GM08714 (cell line): ENCODE data around the gene MAP2K2.

Source experiments
- H3K4me3 ChIP-seq: fragments of 200-500 bp; sonication (Bioruptor generic); 2 replicates; pipeline ENCODE4 v1.5.1; 2014; ENCODE audit warnings: mild to moderate bottlenecking, low read length, inconsistent platforms
- ZNF274 ChIP-seq: IDR thresholded peaks from 2 replicates; pipeline ENCODE4 v1.6.1; 2012; ENCODE audit warnings: mild to moderate bottlenecking, low read depth, low read length

The MAP2K2 gene

DNA sequence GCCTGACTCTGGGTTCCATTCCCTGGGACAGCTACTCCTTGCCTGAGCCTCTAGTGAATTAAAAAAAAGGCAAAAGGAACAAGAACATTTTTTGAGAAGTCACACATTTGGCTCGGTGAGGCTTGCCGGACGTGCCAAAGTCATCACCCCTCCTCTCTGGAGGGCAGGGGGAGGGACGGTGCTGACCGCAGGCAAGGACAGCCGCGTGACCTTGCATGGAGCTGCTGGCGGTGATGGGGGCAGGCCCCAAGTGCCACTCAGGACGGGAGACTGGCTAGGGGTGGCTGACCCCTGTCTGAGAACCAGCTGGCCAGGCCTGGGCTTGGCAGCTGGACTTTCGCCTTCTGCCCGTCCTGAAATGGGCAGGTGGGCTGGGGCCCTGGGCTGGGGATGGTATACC, 26.4 kb downstream of the MAP2K2 start:
- H3K4me3 ChIP-seq, result no peak overlapping the region
- TF ChIP-seq ZNF274, result no peak

DNA sequence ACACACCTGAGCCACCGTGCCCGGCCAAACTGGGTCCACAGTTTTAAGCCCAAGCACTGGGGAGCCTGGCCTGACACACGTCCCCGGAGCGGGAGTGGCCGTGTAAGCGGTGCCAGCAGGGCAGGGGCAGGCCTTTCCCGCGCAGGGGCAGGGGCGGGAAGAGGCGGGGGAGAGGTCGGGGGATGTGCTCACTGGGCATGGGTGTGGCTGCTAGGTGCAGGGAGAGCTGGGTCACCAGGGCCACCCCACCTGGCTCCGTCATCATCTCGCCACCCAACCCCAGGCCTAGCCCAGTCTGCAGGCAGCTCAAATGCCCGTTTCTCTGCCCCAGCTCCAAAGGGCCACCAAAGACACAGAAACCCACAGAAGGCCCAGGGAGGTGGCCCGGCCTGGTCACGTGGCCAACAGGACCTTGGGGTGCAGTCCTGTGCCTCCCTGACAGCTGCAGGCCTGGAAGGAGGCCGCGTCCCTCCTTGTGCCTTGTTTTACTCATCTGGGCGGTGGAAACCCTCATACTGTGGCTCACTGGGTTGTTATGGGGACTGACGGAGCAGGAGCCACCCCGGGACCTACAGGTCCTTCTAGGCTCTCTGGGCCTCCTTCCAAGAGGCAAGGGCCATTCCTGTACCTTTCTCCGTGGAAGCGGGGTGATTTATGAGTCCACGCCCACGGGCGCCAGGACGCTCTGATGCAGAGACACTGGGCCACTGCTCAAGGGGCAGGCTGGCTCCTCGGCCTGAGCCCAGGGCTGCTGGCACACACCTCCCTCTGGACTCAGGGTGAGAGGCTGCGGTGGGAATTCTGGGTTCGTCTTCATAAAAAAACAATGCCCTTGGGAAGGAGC, 27.7 kb downstream of the MAP2K2 start:
- H3K4me3 ChIP-seq, result no peak overlapping the region
- TF ChIP-seq ZNF274, result no peak

- no peak for TF ChIP-seq ZNF274
- H3K4me3 ChIP-seq, result no peak overlapping the region
Observed at GRCh38 chr19:4095488-4095844, 28.5 kb downstream of the MAP2K2 start.

GRCh38 chr19:4094761-4095487, 29.0 kb downstream of the MAP2K2 start:
- no peak for TF ChIP-seq ZNF274

GRCh38 chr19:4094291-4094690, 29.6 kb downstream of the MAP2K2 start:
- no peak for TF ChIP-seq ZNF274
- no peak overlapping the region for H3K4me3 ChIP-seq

More at GRCh38 chr19:4094761-4095487, 29.0 kb downstream of the MAP2K2 start:
- H3K4me3 ChIP-seq, result no peak overlapping the region

DNA sequence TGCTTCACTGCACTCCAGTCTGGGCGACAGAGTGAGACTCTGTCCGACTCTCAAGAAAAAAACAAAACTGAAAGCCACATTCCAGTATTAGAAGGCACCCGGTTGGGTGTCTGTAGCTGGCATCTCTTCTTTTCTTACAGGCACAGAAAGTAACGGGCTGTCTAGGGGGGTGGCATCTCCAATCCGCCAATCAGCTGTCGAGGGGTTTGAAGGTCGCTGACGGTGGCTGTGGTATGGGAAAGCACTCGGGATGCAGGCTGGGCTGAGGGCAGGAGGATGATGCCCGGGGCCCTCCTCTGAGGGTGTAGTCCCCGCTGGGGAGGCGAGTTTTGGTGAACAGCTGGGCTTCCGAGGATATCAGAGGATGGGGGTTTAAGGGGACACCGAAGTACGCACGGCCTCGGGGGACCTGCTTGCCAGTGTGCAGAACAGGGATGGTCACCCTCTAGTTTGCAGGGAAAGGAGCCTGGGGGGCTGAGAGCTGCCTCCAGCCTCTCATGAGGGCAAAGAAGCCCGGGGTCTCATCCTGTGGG, 30.2 kb downstream of the MAP2K2 start:
- TF ChIP-seq ZNF274, result no peak
- no peak overlapping the region for H3K4me3 ChIP-seq

GRCh38 chr19:4090356-4091220, 33.3 kb downstream of the MAP2K2 start:
- H3K4me3 ChIP-seq, result no peak overlapping the region

DNA sequence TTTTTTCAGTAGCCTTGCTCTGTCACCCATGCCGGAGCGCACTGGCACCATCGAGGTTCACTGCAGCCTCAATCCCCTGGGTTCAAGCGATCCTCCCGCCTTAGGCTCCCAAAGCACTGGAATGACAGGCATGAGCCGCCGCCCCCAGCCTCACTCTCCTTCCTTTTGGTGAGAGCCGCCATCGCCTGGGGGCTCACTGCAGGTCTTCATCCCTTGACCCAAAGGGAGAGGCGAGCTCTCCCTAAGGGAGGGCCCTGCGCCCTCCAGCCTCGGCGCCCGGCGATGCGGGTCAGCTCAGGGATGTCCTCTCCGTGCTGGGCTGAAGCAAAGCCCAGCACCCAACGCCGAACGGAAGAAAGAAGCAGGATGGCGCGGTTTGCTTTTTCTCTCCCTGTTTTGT, 34.0 kb downstream of the MAP2K2 start:
- no peak overlapping the region; the same call in 1 of the 2 replicates for H3K4me3 ChIP-seq
- TF ChIP-seq ZNF274, result no peak

More at GRCh38 chr19:4090356-4091220, 33.3 kb downstream of the MAP2K2 start:
- TF ChIP-seq ZNF274, result no peak

DNA sequence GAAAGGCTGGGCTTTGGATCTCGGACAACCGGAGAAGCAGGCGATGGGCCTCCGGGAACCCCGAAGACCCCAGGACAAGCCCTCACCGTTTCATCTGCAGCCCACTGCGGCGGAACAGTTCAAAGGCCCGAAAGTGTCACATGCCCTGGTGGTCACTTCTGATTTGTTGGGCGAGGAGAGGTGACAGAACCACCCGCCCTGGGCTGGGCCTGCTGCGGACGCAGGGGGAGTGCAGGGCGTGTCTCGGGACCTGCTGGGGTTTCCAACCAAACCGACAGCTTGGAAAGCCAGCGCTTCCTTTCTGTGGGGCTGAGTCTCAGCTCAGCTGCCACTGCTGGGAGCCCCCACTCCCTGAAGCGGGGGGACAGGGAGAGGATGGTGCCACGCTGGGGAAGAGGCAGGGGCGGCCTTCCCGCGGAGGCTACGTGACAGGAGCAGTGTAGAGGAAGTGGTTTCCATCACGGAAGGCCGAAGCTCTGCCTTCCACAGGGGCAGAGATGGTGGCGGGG, 34.5 kb downstream of the MAP2K2 start:
- no peak for TF ChIP-seq ZNF274

DNA sequence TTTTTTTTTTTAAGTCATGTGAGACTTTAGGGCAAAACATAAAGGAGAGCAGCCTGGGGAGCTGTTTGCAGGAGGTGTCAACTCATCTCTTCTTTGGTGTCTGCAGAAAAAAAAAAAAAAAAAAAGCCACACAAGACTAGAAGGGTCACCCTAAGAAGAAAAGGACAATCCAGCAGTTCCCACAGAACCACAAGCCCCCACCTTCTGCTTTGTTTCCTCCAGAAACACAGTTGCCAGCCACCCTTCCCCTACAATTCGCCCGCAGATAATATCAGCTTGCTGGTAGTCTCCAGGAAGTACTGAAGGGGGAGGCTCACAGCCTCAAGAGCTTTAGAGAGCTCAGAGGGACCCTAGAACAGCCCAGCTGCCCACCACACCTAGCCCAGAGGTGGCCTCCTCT, 34.9 kb downstream of the MAP2K2 start:
- peak overlapping the region; percentile 21; the same call in 1 of the 2 replicates for H3K4me3 ChIP-seq
- TF ChIP-seq ZNF274, result no peak

More for the DNA sequence above, 34.5 kb downstream of the MAP2K2 start:
- H3K4me3 ChIP-seq, result peak overlapping the region; percentile 21; the same call in 1 of the 2 replicates

GRCh38 chr19:4087787-4088679, 35.9 kb downstream of the MAP2K2 start:
- H3K4me3 ChIP-seq, result no peak overlapping the region
- no peak for TF ChIP-seq ZNF274

- no peak for TF ChIP-seq ZNF274
- no peak overlapping the region for H3K4me3 ChIP-seq
Observed at GRCh38 chr19:4086411-4086867, 37.5 kb downstream of the MAP2K2 start.

DNA sequence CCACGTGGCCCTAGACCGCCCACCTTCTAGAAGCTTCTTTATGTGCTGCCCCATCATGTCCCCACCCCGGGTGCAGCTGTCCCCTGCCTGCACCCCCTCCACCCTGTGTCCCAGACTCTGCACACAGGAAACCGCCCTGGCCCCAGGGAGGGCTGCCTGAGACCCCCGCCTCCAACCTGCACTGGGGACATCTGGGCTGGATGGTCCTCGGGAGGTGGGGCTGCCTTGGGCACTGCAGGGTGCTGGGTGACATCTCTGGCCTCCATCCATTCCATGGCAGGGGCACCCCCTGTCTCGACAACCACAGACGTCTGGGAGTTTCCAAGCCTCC, 39.4 kb downstream of the MAP2K2 start:
- no peak for TF ChIP-seq ZNF274
- no peak overlapping the region for H3K4me3 ChIP-seq
